ENCODE results near the gene KATNAL1. TPM values are rescaled to one million over a fixed set of nuclear protein-coding genes. Genes with fewer than 3 reads are reported as not detected.
A peak's percentile ranks its signal among the peaks of the same experiment; 100 is the strongest.

The KATNAL1 gene
- total RNA-seq, 2 donors from 2014 or later, result 25.0 to 25.8 TPM

- no peak for ATAC-seq (replicated peaks)
- peaks cover 28% of the 10 kb centered on the region for H3K36me3 Mint-ChIP-seq (ENCODE audit: low read depth)
- peaks cover 11% of the 10 kb centered on the region for H3K4me1 Mint-ChIP-seq
- H3K27ac Mint-ChIP-seq, result no peak overlapping the region
- H3K9me3 Mint-ChIP-seq, result no peaks in the 10 kb centered on the region
- H3K4me3 Mint-ChIP-seq, result no peak overlapping the region
- H3K27me3 Mint-ChIP-seq, result no peaks in the 10 kb centered on the region
Observed at GRCh38 chr13:30339738-30340330, 32.5 kb upstream of the KATNAL1 start.

- no peak for ATAC-seq (replicated peaks)
- Mint-ChIP-seq H3K9me3 (no peaks in the 10 kb centered on the region), H3K4me1 (peaks cover 11% of the 10 kb centered on the region), H3K27me3 (no peaks in the 10 kb centered on the region), H3K36me3 (ENCODE audit: low read depth) (peaks cover 28% of the 10 kb centered on the region), H3K4me3 (no peak overlapping the region), H3K27ac (no peak overlapping the region)
Observed at GRCh38 chr13:30338952-30339351, 31.6 kb upstream of the KATNAL1 start.

GRCh38 chr13:30338331-30338851, 31.0 kb upstream of the KATNAL1 start:
- Mint-ChIP-seq H3K27me3 (no peaks in the 10 kb centered on the region), H3K27ac (no peak overlapping the region), H3K36me3 (ENCODE audit: low read depth) (peaks cover 24% of the 10 kb centered on the region), H3K4me1 (peaks cover 11% of the 10 kb centered on the region), H3K9me3 (no peaks in the 10 kb centered on the region), H3K4me3 (no peak overlapping the region)
- ATAC-seq (replicated peaks), result no peak

GRCh38 chr13:30337061-30337610, 29.8 kb upstream of the KATNAL1 start:
- Mint-ChIP-seq H3K27me3 (no peaks in the 10 kb centered on the region), H3K4me1 (peaks cover 9% of the 10 kb centered on the region), H3K27ac (no peak overlapping the region), H3K4me3 (no peak overlapping the region), H3K9me3 (no peaks in the 10 kb centered on the region), H3K36me3 (ENCODE audit: low read depth) (peaks cover 12% of the 10 kb centered on the region)
- ATAC-seq (replicated peaks), result peak; percentile 32

- Mint-ChIP-seq H3K4me1 (peaks cover 7% of the 10 kb centered on the region), H3K27me3 (no peaks in the 10 kb centered on the region)
- ATAC-seq (replicated peaks), result peak; percentile 59
Observed at GRCh38 chr13:30334663-30335386, 27.5 kb upstream of the KATNAL1 start.

GRCh38 chr13:30333616-30334015, 26.3 kb upstream of the KATNAL1 start:
- Mint-ChIP-seq H3K4me1 (peaks cover 4% of the 10 kb centered on the region), H3K4me3 (no peak overlapping the region), H3K27ac (no peak overlapping the region), H3K27me3 (no peaks in the 10 kb centered on the region), H3K36me3 (ENCODE audit: low read depth) (no peaks in the 10 kb centered on the region), H3K9me3 (no peaks in the 10 kb centered on the region)
- no peak for ATAC-seq (replicated peaks)

More at GRCh38 chr13:30334663-30335386, 27.5 kb upstream of the KATNAL1 start:
- Mint-ChIP-seq H3K36me3 (ENCODE audit: low read depth) (no peaks in the 10 kb centered on the region), H3K4me3 (no peak overlapping the region), H3K27ac (no peak overlapping the region), H3K9me3 (no peaks in the 10 kb centered on the region)

- Mint-ChIP-seq H3K9me3 (no peaks in the 10 kb centered on the region), H3K4me1 (no peaks in the 10 kb centered on the region)
Observed at GRCh38 chr13:30332456-30333143, 25.2 kb upstream of the KATNAL1 start.

GRCh38 chr13:30331331-30331771, 24.0 kb upstream of the KATNAL1 start:
- H3K4me3 Mint-ChIP-seq, result no peak overlapping the region
- no peaks in the 10 kb centered on the region for H3K9me3 Mint-ChIP-seq
- peak; percentile 26 for ATAC-seq (replicated peaks)
- no peak overlapping the region for H3K27ac Mint-ChIP-seq
- H3K27me3 Mint-ChIP-seq, result no peaks in the 10 kb centered on the region
- no peaks in the 10 kb centered on the region for H3K4me1 Mint-ChIP-seq
- no peaks in the 10 kb centered on the region for H3K36me3 Mint-ChIP-seq (ENCODE audit: low read depth)

More at GRCh38 chr13:30332456-30333143, 25.2 kb upstream of the KATNAL1 start:
- ATAC-seq (replicated peaks), result no peak
- Mint-ChIP-seq H3K36me3 (ENCODE audit: low read depth) (no peaks in the 10 kb centered on the region), H3K27ac (no peak overlapping the region), H3K27me3 (no peaks in the 10 kb centered on the region), H3K4me3 (no peak overlapping the region)

- Mint-ChIP-seq H3K27me3 (no peaks in the 10 kb centered on the region), H3K27ac (no peak overlapping the region), H3K4me1 (no peaks in the 10 kb centered on the region), H3K4me3 (no peak overlapping the region), H3K36me3 (ENCODE audit: low read depth) (no peaks in the 10 kb centered on the region), H3K9me3 (no peaks in the 10 kb centered on the region)
- no peak for ATAC-seq (replicated peaks)
Observed at GRCh38 chr13:30329009-30329585, 21.7 kb upstream of the KATNAL1 start.

- peak; percentile 18 for ATAC-seq (replicated peaks)
- Mint-ChIP-seq H3K9me3 (no peaks in the 10 kb centered on the region), H3K4me1 (no peaks in the 10 kb centered on the region), H3K4me3 (no peak overlapping the region), H3K27ac (no peak overlapping the region), H3K27me3 (no peaks in the 10 kb centered on the region), H3K36me3 (ENCODE audit: low read depth) (no peaks in the 10 kb centered on the region)
Observed at GRCh38 chr13:30325668-30326067, 18.3 kb upstream of the KATNAL1 start.

- Mint-ChIP-seq H3K36me3 (ENCODE audit: low read depth) (no peaks in the 10 kb centered on the region), H3K4me1 (no peaks in the 10 kb centered on the region), H3K27me3 (no peaks in the 10 kb centered on the region), H3K27ac (no peak overlapping the region), H3K9me3 (no peaks in the 10 kb centered on the region), H3K4me3 (no peak overlapping the region)
- ATAC-seq (replicated peaks), result no peak
Observed at GRCh38 chr13:30323524-30323923, 16.2 kb upstream of the KATNAL1 start.

- no peaks in the 10 kb centered on the region for H3K36me3 Mint-ChIP-seq (ENCODE audit: low read depth)
- no peaks in the 10 kb centered on the region for H3K27me3 Mint-ChIP-seq
- ATAC-seq (replicated peaks), result no peak
- H3K4me1 Mint-ChIP-seq, result no peaks in the 10 kb centered on the region
- no peak overlapping the region for H3K4me3 Mint-ChIP-seq
- no peaks in the 10 kb centered on the region for H3K9me3 Mint-ChIP-seq
- no peak overlapping the region for H3K27ac Mint-ChIP-seq
Observed at GRCh38 chr13:30322428-30322827, 15.1 kb upstream of the KATNAL1 start.

GRCh38 chr13:30321256-30321655, 13.9 kb upstream of the KATNAL1 start:
- no peaks in the 10 kb centered on the region for H3K9me3 Mint-ChIP-seq
- H3K27me3 Mint-ChIP-seq, result no peaks in the 10 kb centered on the region
- H3K27ac Mint-ChIP-seq, result no peak overlapping the region
- no peak for ATAC-seq (replicated peaks)
- H3K4me1 Mint-ChIP-seq, result no peaks in the 10 kb centered on the region
- no peaks in the 10 kb centered on the region for H3K36me3 Mint-ChIP-seq (ENCODE audit: low read depth)
- H3K4me3 Mint-ChIP-seq, result no peak overlapping the region

- Mint-ChIP-seq H3K4me3 (no peak overlapping the region), H3K27me3 (no peaks in the 10 kb centered on the region), H3K27ac (no peak overlapping the region), H3K36me3 (ENCODE audit: low read depth) (no peaks in the 10 kb centered on the region), H3K4me1 (no peaks in the 10 kb centered on the region), H3K9me3 (no peaks in the 10 kb centered on the region)
- no peak for ATAC-seq (replicated peaks)
Observed at GRCh38 chr13:30319655-30320054, 12.3 kb upstream of the KATNAL1 start.
